ENCODE data around the gene MUC20. TPM values are rescaled to one million over a fixed set of nuclear protein-coding genes. Genes with fewer than 3 reads are reported as not detected.
A peak's percentile ranks its signal among the peaks of the same experiment; 100 is the strongest.

The MUC20 gene
- total and polyA plus RNA-seq, 2 experiments from 2014 or later, result 0.29 TPM; not detected in 1

- Histone ChIP-seq H3K27ac (ENCODE audit: low read depth) (no peak overlapping the region), H3K4me3 (no peak overlapping the region), H3K9me2 (ENCODE audit: insufficient read depth) (no peaks in the 10 kb centered on the region), H3K4me2 (no peak overlapping the region), H3K79me2 (replicated peaks; ENCODE audit: insufficient read depth) (no peaks in the 10 kb centered on the region), H3F3A (replicated peaks; ENCODE audit: low read depth) (no peaks in the 10 kb centered on the region), H3K4me1 (ENCODE audit: insufficient read depth) (no peaks in the 10 kb centered on the region), H3K27me3 (ENCODE audit: insufficient read depth) (no peaks in the 10 kb centered on the region), H4K20me1 (replicated peaks; ENCODE audit: insufficient read depth) (no peaks in the 10 kb centered on the region), H3K36me3 (ENCODE audit: insufficient read depth) (no peaks in the 10 kb centered on the region), H2AFZ (no peak overlapping the region)
- H3K9me3 Mint-ChIP-seq, result peaks cover 22% of the 10 kb centered on the region
- no peaks in the 10 kb centered on the region; the same call in 2 of the 3 replicates for H3K4me1 Mint-ChIP-seq
- no peaks in the 10 kb centered on the region; the same call in 2 of the 3 replicates for H3K36me3 Mint-ChIP-seq (ENCODE audit: low read depth)
- H3K27ac Mint-ChIP-seq, result no peak overlapping the region
- DNase-seq (ENCODE audit: low spot score), result no peak
- H3K27me3 Mint-ChIP-seq (ENCODE audit: insufficient read depth, low read depth, poor library complexity), result peaks cover 7% of the 10 kb centered on the region
- TF ChIP-seq ZNF331 (CRISPR knock-in tag; IDR thresholded peaks at IDR 0.05; ENCODE audit: low read depth), result no peak
- TF ChIP-seq REST (IDR thresholded peaks at IDR 0.05; ENCODE audit: unreplicated experiment), result no peak
- TF ChIP-seq CTCF (conservative IDR thresholded peaks at IDR 0.05; ENCODE audit: low read depth in 2 of 2), result no peak
- no peak for TF ChIP-seq STAT1 (IDR thresholded peaks at IDR 0.05; ENCODE audit: unreplicated experiment)
- no peak for TF ChIP-seq ZNF462 (CRISPR knock-in tag; IDR thresholded peaks at IDR 0.05)
- H3K4me3 Mint-ChIP-seq, result no peak overlapping the region
- peak; percentile 50 for ATAC-seq
Measured at GRCh38 chr3:195768831-195769303, 48.1 kb downstream of the MUC20 start.
